ENCODE data around the gene OSBPL5. TPM values are rescaled to one million over a fixed set of nuclear protein-coding genes. Genes with fewer than 3 reads are reported as not detected.
A peak's percentile ranks its signal among the peaks of the same experiment; 100 is the strongest.

Gene OSBPL5
- total and polyA plus RNA-seq, 11 donors = 10.1 to 27.7 (median 16.4) TPM

GRCh38 chr11:3051196-3052108 lies 113.7 kb downstream of the OSBPL5 start:
- no peak for TF ChIP-seq CTCF (IDR thresholded peaks at IDR 0.05)
- TF ChIP-seq POLR2A (IDR thresholded peaks at IDR 0.05) = no peak
- Histone ChIP-seq H3K27ac (peak overlapping the region in 1 of 12 donors; percentile 40), H3K36me3 (peaks cover 0 to 21% (median 7%) of the 10 kb centered on the region in 9 donors), H3K9me3 (no peaks in the 10 kb centered on the region), H3K4me3 (peak overlapping the region in 1 of 12 donors; percentile 15), H3K27me3 (no peaks in the 10 kb centered on the region), H3K4me1 (peaks cover 4 to 66% (median 39%) of the 10 kb centered on the region in 12 donors)
- 75 to 83% (median 79%) methylated on average over 13 of the region's 13 CpGs for WGBS, 4 donors
- peak in 1 of 5 donors; percentile 22 for DNase-seq
- intact Hi-C loops (cut with DNase I) = loop anchor here in 2 of 10 donors (5.0 to 10.0 kb wide), 2 partner anchors 36 to 113 kb away; partner anchors contain the start of gene OSBPL5 (in 2 of the 2)
- no peak for ATAC-seq

GRCh38 chr11:3050386-3051195 lies 114.5 kb downstream of the OSBPL5 start:
- DNase-seq (peak in 1 of 5 donors; percentile 15), ATAC-seq (no peak)
- Histone ChIP-seq H3K4me3 (no peak overlapping the region), H3K36me3 (peaks cover 0 to 29% (median 7%) of the 10 kb centered on the region in 9 donors), H3K9me3 (no peaks in the 10 kb centered on the region), H3K4me1 (peaks cover 4 to 57% (median 34%) of the 10 kb centered on the region in 12 donors), H3K27ac (peak overlapping the region in 2 of 12 donors; percentile 37 to 60), H3K27me3 (no peaks in the 10 kb centered on the region)
- TF ChIP-seq CTCF (IDR thresholded peaks at IDR 0.05) (no peak), POLR2A (IDR thresholded peaks at IDR 0.05) (no peak)
- 94 to 96% (median 94%) methylated on average over 17 to 18 of the region's 18 CpGs for WGBS, 4 donors
- intact Hi-C loops (cut with DNase I) = loop anchor here in 2 of 10 donors (5.0 to 10.0 kb wide), 2 partner anchors 37 to 114 kb away; partner anchors contain the start of gene OSBPL5 (in 2 of the 2)

GRCh38 chr11:3049430-3050243 lies 115.5 kb downstream of the OSBPL5 start:
- Histone ChIP-seq H3K9me3 (no peaks in the 10 kb centered on the region), H3K36me3 (peaks cover 0 to 39% (median 11%) of the 10 kb centered on the region in 9 donors), H3K27ac (peak overlapping the region in 5 of 12 donors; percentile 25 to 67 (median 49)), H3K27me3 (no peaks in the 10 kb centered on the region), H3K4me3 (no peak overlapping the region), H3K4me1 (peaks cover 4 to 48% (median 31%) of the 10 kb centered on the region in 12 donors)
- peak; percentile 59 to 87 (median 86) for ATAC-seq
- WGBS, 4 donors = 62 to 79% (median 74%) methylated on average over 12 to 18 of the region's 18 CpGs
- peak; percentile 53 to 80 (median 69) for DNase-seq
- intact Hi-C loops (cut with DNase I) = loop anchor here in 2 of 10 donors (5.0 to 10.0 kb wide), 2 partner anchors 38 to 115 kb away; partner anchors contain the start of gene OSBPL5 (in 2 of the 2)
- TF ChIP-seq CTCF (IDR thresholded peaks at IDR 0.05) = peak in 3 of 12 donors; percentile 17 to 42 (median 41)
- no peak for TF ChIP-seq POLR2A (IDR thresholded peaks at IDR 0.05)

All from heart left ventricle (tissue), 16 donors.